Gastroesophageal sphincter (tissue), 4 donors: ENCODE results near the gene FAM131C. TPM values are rescaled to one million over a fixed set of nuclear protein-coding genes. Genes with fewer than 3 reads are reported as not detected.

ENCODE experiments used
- ATAC-seq: fragments of 150-250 bp; one replicate; pipeline ENCODE4 v1.9.1; 2016; ENCODE audit warnings: mild to moderate bottlenecking, moderate library complexity
- H3K27ac ChIP-seq, 4 donors: fragments of 200-600 bp; sonication (generic) in 3 of 4; 1 replicate in 3 of 4; 2 replicates in 1 of 4; pipeline ENCODE4 v1.5.1; 2016 to 2019
- H3K27me3 ChIP-seq: fragments of 200-600 bp; sonication (generic); one replicate; pipeline ENCODE4 v1.5.1; 2019
- H3K36me3 ChIP-seq, 2 donors: fragments of 200-600 bp; sonication (generic); one replicate each; pipeline ENCODE4 v1.5.1; 2019; ENCODE audit warnings: control low read depth in 1 of 2
- H3K4me1 ChIP-seq, 3 donors: fragments of 200-600 bp; sonication (generic); 1 replicate in 2 of 3; 2 replicates in 1 of 3; pipeline ENCODE4 v1.5.1; 2016 to 2019; ENCODE audit warnings: control low read depth in 2 of 3
- H3K4me3 ChIP-seq, 2 donors: fragments of 200-600 bp; sonication (generic); one replicate each; pipeline ENCODE4 v1.5.1; 2019; ENCODE audit warnings: mild to moderate bottlenecking in 1 of 2, moderate library complexity in 1 of 2
- H3K9me3 ChIP-seq, 3 donors: fragments of 200-600 bp; sonication (generic); one replicate each; pipeline ENCODE4 v1.5.1; 2017 to 2019; ENCODE audit warnings: control low read depth in 2 of 3
- CTCF ChIP-seq, 4 experiments: fragments of 200-600 bp in 2 of 4; fragments of 450-650 bp in 2 of 4; sonication (generic) in 1 of 4; IDR thresholded peaks; one replicate each; pipeline ENCODE4 v1.5.1; 2017 to 2019; ENCODE audit warnings: antibody characterized with exemption in 4 of 4, mild to moderate bottlenecking in 2 of 4, moderate library complexity in 2 of 4
- EP300 ChIP-seq: sonication (generic); formaldehyde crosslinking; IDR thresholded peaks from one replicate; pipeline ENCODE4 v1.6.1; 2017; ENCODE audit warnings: antibody characterized with exemption, mild to moderate bottlenecking
- POLR2A ChIP-seq, 2 donors: fragments of 450-650 bp; IDR thresholded peaks; one replicate each; pipeline ENCODE4 v1.6.1; 2017; ENCODE audit warnings: antibody characterized with exemption in 2 of 2, mild to moderate bottlenecking in 2 of 2, moderate library complexity in 1 of 2
- POLR2AphosphoS5 ChIP-seq: sonication (generic); formaldehyde crosslinking; IDR thresholded peaks from one replicate; pipeline ENCODE4 v1.6.1; 2017; ENCODE audit warnings: antibody characterized with exemption
- WGBS, 2 donors: methylation state at CpG; one replicate each; pipeline ENCODE4 v1.1.5; 2018; ENCODE audit warnings: low coverage in 1 of 2; 5-methylcytosine and 5-hydroxymethylcytosine counted together
- total RNA-seq, 4 donors: library from RNA; depleted of rRNA; stranded (reverse); fragments of >200 nt; gene quantifications; one replicate each; pipeline ENCODE4 v1.1.0, GENCODE V29; 2016

The FAM131C gene
- total RNA-seq, 4 donors from 2014 or later: not detected

DNA sequence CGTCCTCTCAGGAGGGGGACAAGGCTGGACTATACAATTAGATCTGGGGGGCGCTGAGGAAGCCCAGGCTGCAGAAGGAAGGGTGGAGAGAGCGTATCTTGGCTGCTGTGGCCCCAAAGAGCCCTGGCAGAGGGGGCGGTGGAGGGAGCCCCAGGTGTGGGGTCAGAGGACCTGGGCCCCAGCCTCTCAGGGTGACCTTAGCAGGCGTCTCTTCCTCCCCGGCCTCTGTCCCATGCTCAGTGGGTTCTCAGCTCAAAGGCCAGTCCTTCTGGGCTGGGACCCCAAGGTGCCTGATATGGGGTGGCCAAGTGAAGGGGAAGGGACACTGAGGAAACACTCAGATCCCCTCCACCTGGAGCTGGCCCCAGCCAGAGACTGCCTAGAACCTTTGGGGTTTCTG is 1.8 kb downstream of the FAM131C start:
- no peak for ATAC-seq
- Histone ChIP-seq H3K27me3 (peaks cover 9% of the 10 kb centered on the region), H3K36me3 (no peaks in the 10 kb centered on the region), H3K4me1 (peaks cover 0 to 52% (median 17%) of the 10 kb centered on the region in 3 donors), H3K9me3 (no peaks in the 10 kb centered on the region), H3K27ac (no peak overlapping the region), H3K4me3 (no peak overlapping the region)
- TF ChIP-seq EP300 (no peak), CTCF (IDR thresholded peaks at IDR 0.05) (no peak), POLR2AphosphoS5 (no peak), POLR2A (IDR thresholded peaks at IDR 0.05) (no peak)
- no CpG with 5 or more reads among the region's 6 CpGs for WGBS, 2 donors

- H3K4me1 ChIP-seq: peaks cover 0 to 49% (median 17%) of the 10 kb centered on the region in 3 donors
- H3K4me3 ChIP-seq: no peak overlapping the region
- no peak overlapping the region for H3K27ac ChIP-seq
- TF ChIP-seq POLR2A (IDR thresholded peaks at IDR 0.05): no peak
- TF ChIP-seq POLR2AphosphoS5: no peak
- no peak for TF ChIP-seq EP300
- no peak for TF ChIP-seq CTCF (IDR thresholded peaks at IDR 0.05)
- 75 to 86% methylated on average over 2 to 4 of the region's 9 CpGs for whole genome bisulfite sequencing, 2 donors
- no peaks in the 10 kb centered on the region for H3K9me3 ChIP-seq
- no peaks in the 10 kb centered on the region for H3K36me3 ChIP-seq
- no peak for ATAC-seq
- H3K27me3 ChIP-seq: peaks cover 9% of the 10 kb centered on the region
Observed at GRCh38 chr1:16070640-16071355, 2.7 kb downstream of the FAM131C start.

GRCh38 chr1:16068356-16069270 is 4.8 kb downstream of the FAM131C start:
- TF ChIP-seq POLR2AphosphoS5 (no peak), CTCF (IDR thresholded peaks at IDR 0.05) (no peak), EP300 (no peak), POLR2A (IDR thresholded peaks at IDR 0.05) (no peak)
- no peak overlapping the region for H3K4me3 ChIP-seq
- no peak overlapping the region for H3K27ac ChIP-seq
- peaks cover 9% of the 10 kb centered on the region for H3K27me3 ChIP-seq
- ATAC-seq: no peak
- H3K36me3 ChIP-seq: no peaks in the 10 kb centered on the region
- peaks cover 0 to 38% (median 11%) of the 10 kb centered on the region in 3 donors for H3K4me1 ChIP-seq
- WGBS, 2 donors: 51 to 59% methylated on average over 3 to 4 of the region's 11 CpGs
- no peaks in the 10 kb centered on the region for H3K9me3 ChIP-seq

- peaks cover 4% of the 10 kb centered on the region for H3K27me3 ChIP-seq
- ATAC-seq: no peak
- peaks cover 0 to 31% (median 8%) of the 10 kb centered on the region in 3 donors for H3K4me1 ChIP-seq
- no peaks in the 10 kb centered on the region for H3K36me3 ChIP-seq
- H3K27ac ChIP-seq: no peak overlapping the region
- no peak overlapping the region for H3K4me3 ChIP-seq
- TF ChIP-seq CTCF (IDR thresholded peaks at IDR 0.05) (no peak), POLR2A (IDR thresholded peaks at IDR 0.05) (no peak), EP300 (no peak), POLR2AphosphoS5 (no peak)
- WGBS, 2 donors: no CpG with 5 or more reads among the region's 13 CpGs
- no peaks in the 10 kb centered on the region for H3K9me3 ChIP-seq
Observed at GRCh38 chr1:16067933-16068332, 5.5 kb downstream of the FAM131C start.
